HepG2 (cell line): ENCODE data around the gene ZBTB20. TPM values are rescaled to one million over a fixed set of nuclear protein-coding genes. Genes with fewer than 3 reads are reported as not detected.

Experiments
- BCL6 ChIP-seq: IDR thresholded peaks from 2 replicates; pipeline ENCODE4 v1.6.1; 2016; ENCODE audit warnings: missing genetic modification reagents, missing compliant biosample characterization
- CENPBD1 ChIP-seq: sonication (generic); formaldehyde crosslinking; IDR thresholded peaks from 2 replicates; pipeline ENCODE4 v1.8.0; 2022; ENCODE audit warnings: missing genetic modification reagents, low read depth, mild to moderate bottlenecking, borderline replicate concordance
- FOSL2 ChIP-seq: sonication (generic); formaldehyde crosslinking; IDR thresholded peaks from 2 replicates; pipeline ENCODE4 v1.4.0; 2020; ENCODE audit warnings: missing genetic modification reagents
- GABPA ChIP-seq, 2 experiments: IDR thresholded peaks; 2 replicates each; pipeline ENCODE4 v1.6.1; 2011 to 2016; ENCODE audit warnings: low read depth in 2 of 2, low read length in 1 of 2, missing biosample characterization in 1 of 2, missing genetic modification characterization in 1 of 2
- MXI1 ChIP-seq: IDR thresholded peaks from 3 replicates; pipeline ENCODE4 v1.6.1; 2012; ENCODE audit warnings: low read depth, low read length, inconsistent platforms, borderline replicate concordance
- POLR2A ChIP-seq, 2 experiments: IDR thresholded peaks; 2 replicates each; pipeline ENCODE4 v1.6.1; 2011; ENCODE audit warnings: low read depth in 2 of 2, low read length in 2 of 2, mild to moderate bottlenecking in 1 of 2, moderate library complexity in 1 of 2; ENCODE audit not compliant: insufficient read depth in 1 of 2
- RBFOX2 ChIP-seq: fragments of 200-400 bp; formaldehyde crosslinking; IDR thresholded peaks from 2 replicates; pipeline ENCODE4 v1.6.1; 2017; ENCODE audit warnings: low read depth, mild to moderate bottlenecking, low read length
- SOX13 ChIP-seq, 3 experiments: fragments of 450-650 bp in 1 of 3; sonication (generic) in 1 of 3; formaldehyde crosslinking in 1 of 3; IDR thresholded peaks in 2 of 3; conservative IDR thresholded peaks in 1 of 3; 2 replicates each; pipeline versions ENCODE4 v1.5.0 to v1.6.1; 2016 to 2020; ENCODE audit warnings: antibody characterized with exemption in 1 of 3, mild to moderate bottlenecking in 1 of 3, missing compliant biosample characterization in 1 of 3, missing genetic modification reagents in 1 of 3, moderate library complexity in 1 of 3
- SP140L ChIP-seq: sonication (generic); formaldehyde crosslinking; IDR thresholded peaks from 2 replicates; pipeline ENCODE4 v1.4.0; 2020; ENCODE audit warnings: missing genetic modification reagents, borderline replicate concordance
- TFDP2 ChIP-seq: sonication (generic); formaldehyde crosslinking; IDR thresholded peaks from 2 replicates; pipeline ENCODE4 v1.4.0; 2020; ENCODE audit warnings: missing genetic modification reagents
- UBTF ChIP-seq: sonication (generic); formaldehyde crosslinking; IDR thresholded peaks from 2 replicates; pipeline ENCODE4 v1.4.0; 2020; ENCODE audit warnings: mild to moderate bottlenecking, missing genetic modification reagents
- YY1 ChIP-seq: IDR thresholded peaks from 2 replicates; pipeline ENCODE4 v1.6.1; 2011; ENCODE audit warnings: low read length, low read depth, moderate library complexity, mild to moderate bottlenecking; ENCODE audit not compliant: insufficient read depth, insufficient replicate concordance
- ZNF414 ChIP-seq: sonication (generic); formaldehyde crosslinking; IDR thresholded peaks from 2 replicates; pipeline ENCODE4 v1.5.0; 2020; ENCODE audit warnings: missing genetic modification reagents
- ZNF431 ChIP-seq: sonication (generic); formaldehyde crosslinking; IDR thresholded peaks from 2 replicates; pipeline ENCODE4 v1.9.0; 2022; ENCODE audit warnings: missing genetic modification reagents, low read depth, mild to moderate bottlenecking, borderline replicate concordance
- ZNF512B ChIP-seq: sonication (generic); formaldehyde crosslinking; IDR thresholded peaks from 2 replicates; pipeline ENCODE4 v1.5.1; 2020; ENCODE audit warnings: missing genetic modification reagents, mild to moderate bottlenecking, borderline replicate concordance
- ZNF572 ChIP-seq: sonication (generic); formaldehyde crosslinking; IDR thresholded peaks from 2 replicates; pipeline ENCODE4 v1.5.1; 2020; ENCODE audit warnings: mild to moderate bottlenecking, missing genetic modification reagents
- ZNF768 ChIP-seq: sonication (generic); formaldehyde crosslinking; IDR thresholded peaks from 2 replicates; pipeline ENCODE4 v1.4.0; 2020; ENCODE audit warnings: missing genetic modification reagents
- ZNF839 ChIP-seq: sonication (generic); formaldehyde crosslinking; IDR thresholded peaks from 2 replicates; pipeline ENCODE4 v1.4.0; 2020; ENCODE audit warnings: missing genetic modification reagents, mild to moderate bottlenecking, borderline replicate concordance
- ZNF879 ChIP-seq: sonication (generic); formaldehyde crosslinking; IDR thresholded peaks from 2 replicates; pipeline ENCODE4 v1.8.1; 2023; ENCODE audit warnings: missing genetic modification reagents
- ZSCAN22 ChIP-seq: sonication (generic); formaldehyde crosslinking; IDR thresholded peaks from 2 replicates; pipeline ENCODE4 v1.4.0; 2020; ENCODE audit warnings: mild to moderate bottlenecking, missing genetic modification reagents
- polyA plus RNA-seq, 8 experiments: library from polyadenylated mRNA; depleted of rRNA in 3 of 8; stranded (reverse) in 7 of 8; unstranded in 1 of 8; fragments of >200 nt; fragmentation: Illumina TruSeq in 4 of 8; extraction: Trizol in 4 of 8; gene quantifications; 2 replicates each; pipeline versions ENCODE4 v1.2.1 to v1.2.3, GENCODE V29; 2011 to 2016; ENCODE audit warnings: low read depth in 4 of 8, missing spikeins in 1 of 8, mixed read lengths in 1 of 8; ENCODE audit not compliant: insufficient read depth in 1 of 8
- total RNA-seq, 5 experiments: library from RNA; depleted of rRNA; stranded (reverse); fragments of >200 nt; fragmentation: Illumina TruSeq; extraction: Trizol; gene quantifications; 2 replicates each; pipeline ENCODE4 v1.2.3, GENCODE V29; 2016; ENCODE audit warnings: low read depth in 1 of 5

The ZBTB20 gene
- total and polyA plus RNA-seq, 2 of the 13 experiments (the other 11 are each of a cell fraction or from before 2014, with no cell fraction given), result 1.9 to 8.8 TPM

- TF ChIP-seq YY1 (peak; percentile 51), CENPBD1 (CRISPR knock-in tag) (no peak), BCL6 (CRISPR knock-in tag) (peak; percentile 72), ZNF431 (CRISPR knock-in tag) (no peak), FOSL2 (0 out of 2 replicates have a peak, but pooled peaks have one; percentile 15), ZNF512B (CRISPR knock-in tag) (no peak), TFDP2 (CRISPR knock-in tag) (peak; percentile 72), POLR2A (IDR thresholded peaks at IDR 0.05; ENCODE audit: insufficient read depth in 1 of 2, low read depth in 2 of 2, low read length in 2 of 2) (peak; percentile 41 to 62; a peak in 3 of 4 replicates), SOX13 (IDR thresholded peaks at IDR 0.05) (peak; percentile 59; the same call in 1 of the 2 replicates), SOX13 (CRISPR knock-in tag; conservative IDR thresholded peaks at IDR 0.05 in 1 of 2, IDR thresholded peaks at IDR 0.05 in 1 of 2) (no peak; a peak in 1 of 4 replicates), MXI1 (peak; percentile 66; the same call in 1 of the 3 replicates), ZNF839 (CRISPR knock-in tag) (0 out of 2 replicates have a peak, but pooled peaks have one; percentile 60), ZNF414 (CRISPR knock-in tag) (no peak), SP140L (no peak), ZSCAN22 (CRISPR knock-in tag) (no peak), UBTF (CRISPR knock-in tag) (peak; percentile 88), ZNF768 (CRISPR knock-in tag) (peak; percentile 71; the same call in 1 of the 2 replicates), GABPA (IDR thresholded peaks at IDR 0.05; ENCODE audit: low read depth, low read length) (no peak; the same call in 1 of the 2 replicates), GABPA (CRISPR knock-in tag; IDR thresholded peaks at IDR 0.05; ENCODE audit: low read depth) (peak; percentile 52; the same call in 1 of the 2 replicates), ZNF879 (CRISPR knock-in tag) (peak; percentile 52; the same call in 1 of the 2 replicates), RBFOX2 (peak; percentile 88), ZNF572 (CRISPR knock-in tag) (0 out of 2 replicates have a peak, but pooled peaks have one; percentile 29)
Observed at GRCh38 chr3:115147329-115148141, 447 bp upstream of the ZBTB20 start (continued).
